HG03432 (cell line): ENCODE results near the gene C1R.
"Not testable (repeated sequence)": the region's sequence is repeated elsewhere in the genome, so short reads cannot be mapped to it uniquely, and the experiment has no call there.

Source experiments
- ATAC-seq: cut with Tn5 transposase; IDR thresholded peaks from one replicate; pipeline ENCODE4 v1.9.1; 2021; ENCODE audit warnings: mild to moderate bottlenecking, moderate library complexity; ENCODE audit not compliant: unreplicated experiment

The C1R gene

DNA sequence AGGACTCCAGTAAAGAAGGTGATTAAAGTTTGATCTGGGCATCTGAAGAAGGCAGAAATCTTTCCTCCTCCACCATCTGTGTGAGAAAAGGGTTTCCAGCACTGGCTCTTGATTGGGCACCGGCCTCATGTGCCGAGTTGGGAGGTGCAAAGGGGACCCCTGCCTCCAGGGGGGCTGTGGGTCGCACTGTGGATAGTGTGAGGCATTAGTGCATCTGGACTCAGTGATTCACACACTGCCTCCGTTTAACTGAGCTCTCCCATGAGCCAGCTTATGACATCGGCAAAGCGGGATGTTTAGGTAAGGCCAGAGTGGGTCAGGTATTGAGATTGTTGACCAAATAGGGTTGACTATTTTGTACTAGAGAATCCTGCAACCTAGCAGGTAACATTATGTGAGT is 22.9 kb downstream of the C1R start:
- ATAC-seq: no peak

DNA sequence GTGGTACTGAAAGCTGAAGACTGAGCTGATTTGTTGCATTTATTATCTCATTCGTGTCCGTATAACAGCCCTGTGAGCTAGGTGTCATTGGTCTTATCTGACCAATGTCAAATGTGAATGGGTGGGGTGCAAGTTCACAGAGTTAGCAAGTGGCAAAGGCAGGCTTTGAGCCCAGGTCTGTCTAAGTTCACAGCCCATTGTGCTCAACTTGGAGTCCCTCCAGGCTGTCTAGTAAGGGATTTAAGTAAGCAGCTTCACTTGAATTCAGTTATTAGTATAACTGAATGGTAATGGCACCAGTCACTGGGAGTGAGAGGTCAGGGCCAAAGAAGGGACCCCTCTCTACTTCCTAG is 23.3 kb downstream of the C1R start:
- no peak for ATAC-seq

DNA sequence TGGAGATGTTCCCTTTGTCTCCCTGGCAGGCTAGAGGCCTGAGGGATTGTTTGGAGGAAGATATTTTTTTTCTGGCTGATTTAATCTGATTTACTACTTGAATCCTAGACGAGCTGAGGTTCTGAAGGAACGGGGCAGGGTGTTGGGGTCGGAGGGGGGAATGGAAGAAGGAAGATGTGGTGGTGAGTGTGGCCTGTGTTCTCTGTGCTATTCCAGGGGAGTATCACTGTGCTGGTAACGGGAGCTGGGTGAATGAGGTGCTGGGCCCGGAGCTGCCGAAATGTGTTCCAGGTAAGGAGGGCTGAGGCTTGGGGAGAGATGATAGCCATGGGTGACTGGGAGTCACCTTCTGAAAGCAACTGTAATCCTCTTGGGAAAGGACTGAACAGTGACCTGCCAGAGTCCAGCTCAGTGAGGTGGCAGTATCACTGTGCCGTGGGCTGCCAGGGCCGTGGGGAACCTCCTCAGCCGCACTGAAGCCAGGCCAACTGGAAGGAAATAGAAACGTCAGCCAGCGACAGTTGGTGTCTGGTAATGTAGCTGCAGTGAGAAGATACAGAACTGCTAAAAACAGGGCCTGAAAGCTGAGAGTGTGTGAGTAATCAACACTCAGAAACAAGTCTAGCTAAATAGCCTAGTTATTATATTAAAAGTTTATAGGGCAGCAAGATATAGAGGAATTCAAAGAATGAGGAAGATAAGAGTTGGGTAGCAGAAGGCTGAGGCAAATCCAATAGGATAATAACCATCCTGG is 23.8 kb downstream of the C1R start:
- ATAC-seq: no peak

GRCh38 chr12:7067096-7067495 is 25.1 kb downstream of the C1R start:
- no peak for ATAC-seq

GRCh38 chr12:7066596-7066995 is 25.6 kb downstream of the C1R start:
- ATAC-seq: no peak

DNA sequence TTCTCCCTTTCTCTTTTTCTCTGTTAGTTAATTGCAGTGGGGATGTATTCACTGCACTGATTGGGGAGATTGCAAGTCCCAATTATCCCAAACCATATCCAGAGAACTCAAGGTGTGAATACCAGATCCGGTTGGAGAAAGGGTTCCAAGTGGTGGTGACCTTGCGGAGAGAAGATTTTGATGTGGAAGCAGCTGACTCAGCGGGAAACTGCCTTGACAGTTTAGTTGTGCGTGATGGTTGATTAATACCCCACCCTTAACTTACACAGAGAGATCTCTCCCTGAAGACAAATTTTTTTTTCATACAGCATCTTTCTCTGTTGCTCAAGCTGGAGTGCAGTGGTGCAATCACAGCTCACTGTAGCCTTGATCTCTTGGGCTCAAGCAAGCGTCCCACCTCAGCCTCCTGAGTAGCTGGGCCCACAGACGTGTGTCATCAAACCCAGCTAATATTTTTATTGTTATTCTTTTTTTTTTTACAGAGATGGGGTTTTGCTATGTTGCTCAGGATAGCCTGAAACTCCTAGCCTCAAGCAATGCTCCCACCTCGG is 27.1 kb downstream of the C1R start:
- no peak for ATAC-seq

GRCh38 chr12:7064516-7064915 is 27.7 kb downstream of the C1R start:
- ATAC-seq: no peak

DNA sequence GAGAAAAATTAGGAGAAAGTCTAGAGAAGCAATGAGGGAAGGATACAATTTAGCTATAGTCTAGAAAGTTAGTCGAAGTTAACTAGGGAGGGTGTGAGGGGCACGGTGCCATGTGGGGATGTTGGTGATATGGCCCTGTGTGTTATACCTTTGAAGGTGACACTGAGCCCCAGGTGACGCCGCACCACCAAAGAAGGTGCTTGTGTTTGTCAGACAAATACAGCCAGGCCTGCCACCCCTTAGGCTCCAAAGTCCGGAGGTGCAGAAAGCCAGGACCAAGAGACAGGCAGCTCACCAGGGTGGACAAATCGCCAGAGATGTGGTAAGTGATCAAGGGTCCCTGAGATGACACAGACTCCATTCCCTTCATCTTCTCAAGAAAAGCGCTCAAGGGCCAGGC is 30.6 kb downstream of the C1R start:
- ATAC-seq: no peak

GRCh38 chr12:7061138-7061537 is 31.1 kb downstream of the C1R start:
- ATAC-seq: no peak

- ATAC-seq: no peak
Observed at GRCh38 chr12:7060353-7060954, 31.8 kb downstream of the C1R start, which contains the start of gene C1S. Gene C1S, plus strand, starts transcription at chr12:7060718. Its CDS starts 1,195 bp downstream, at chr12:7061913.

DNA sequence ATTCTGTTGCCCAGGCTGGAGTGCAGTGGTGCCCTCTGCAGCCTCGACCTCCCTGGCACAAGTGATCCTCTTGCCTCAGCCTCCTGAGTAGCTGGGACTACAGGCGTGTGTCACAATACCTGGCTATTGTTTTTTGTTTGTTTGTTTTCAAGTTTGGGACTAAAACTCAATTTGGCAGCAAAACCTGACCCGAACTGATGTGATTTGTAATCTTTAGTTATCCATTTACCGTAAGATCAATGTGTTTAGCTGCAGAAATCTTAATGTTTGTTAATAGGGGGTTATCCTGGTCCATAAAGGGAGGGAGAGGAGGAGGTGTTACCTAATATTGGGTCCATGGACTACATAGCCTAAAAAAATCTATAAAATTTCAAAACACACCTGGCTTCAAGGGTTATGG is 32.5 kb downstream of the C1R start:
- ATAC-seq: no peak

DNA sequence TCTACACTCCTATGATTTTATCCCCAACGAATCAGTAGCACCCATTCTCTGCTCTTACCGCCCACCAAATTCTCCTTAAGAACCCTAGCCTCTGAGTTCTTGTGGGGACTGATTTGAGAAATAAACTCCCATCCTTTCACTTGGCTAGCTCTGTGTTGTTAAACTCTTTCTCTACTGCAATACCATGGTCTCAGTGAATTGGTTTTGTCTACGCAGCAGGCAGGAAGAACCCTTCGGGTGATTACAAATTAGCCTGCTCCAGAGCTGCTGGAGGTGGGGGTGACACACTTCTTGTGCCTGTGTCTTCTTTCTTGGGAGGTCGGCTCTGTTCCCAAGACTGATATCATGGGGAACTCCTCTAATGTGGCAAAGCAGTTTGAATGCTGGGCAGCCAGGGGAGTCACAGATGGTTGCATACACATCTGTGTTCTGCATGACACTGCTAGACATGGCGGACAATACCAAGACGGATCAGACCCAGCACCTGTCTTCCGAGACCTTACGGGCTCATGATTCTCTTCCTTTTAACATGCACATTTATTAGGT is 33.3 kb downstream of the C1R start:
- ATAC-seq: no peak

DNA sequence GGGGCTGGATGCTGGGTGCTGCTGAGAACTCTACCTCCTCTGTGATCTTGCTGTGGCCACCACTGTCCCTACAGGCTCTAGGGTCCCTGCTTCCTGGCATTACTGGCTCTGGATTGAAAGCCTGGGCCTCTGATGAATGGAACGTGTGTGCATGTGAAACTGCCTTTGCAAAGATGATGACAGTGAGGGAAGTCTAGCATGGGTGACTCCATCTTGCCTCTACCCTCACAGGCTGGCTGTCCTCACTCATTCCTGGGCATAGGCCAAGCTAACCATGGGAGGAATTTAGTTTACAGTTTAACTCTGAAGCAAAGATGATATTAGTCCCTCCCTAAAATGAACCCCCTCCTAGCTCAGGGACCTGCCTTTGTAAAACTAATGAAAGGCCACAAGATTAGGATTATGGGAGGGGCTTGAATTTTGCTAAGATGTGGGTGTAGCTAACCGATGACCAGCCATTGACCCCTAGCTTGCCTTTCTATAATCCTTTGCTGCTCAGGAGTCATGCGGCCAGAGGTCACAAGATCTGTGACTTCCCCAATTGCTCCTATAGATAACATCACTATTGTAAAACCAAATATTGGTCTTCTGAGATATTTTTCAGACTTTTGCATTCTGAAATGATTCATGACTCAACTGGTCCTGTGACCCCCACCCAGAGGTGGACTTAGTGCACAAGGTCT is 33.9 kb downstream of the C1R start:
- ATAC-seq: no peak

- not testable (repeated sequence) for ATAC-seq
Observed at GRCh38 chr12:7055736-7056135, 36.5 kb downstream of the C1R start.

- ATAC-seq: no peak
Observed at GRCh38 chr12:7054925-7055324, 37.3 kb downstream of the C1R start.

DNA sequence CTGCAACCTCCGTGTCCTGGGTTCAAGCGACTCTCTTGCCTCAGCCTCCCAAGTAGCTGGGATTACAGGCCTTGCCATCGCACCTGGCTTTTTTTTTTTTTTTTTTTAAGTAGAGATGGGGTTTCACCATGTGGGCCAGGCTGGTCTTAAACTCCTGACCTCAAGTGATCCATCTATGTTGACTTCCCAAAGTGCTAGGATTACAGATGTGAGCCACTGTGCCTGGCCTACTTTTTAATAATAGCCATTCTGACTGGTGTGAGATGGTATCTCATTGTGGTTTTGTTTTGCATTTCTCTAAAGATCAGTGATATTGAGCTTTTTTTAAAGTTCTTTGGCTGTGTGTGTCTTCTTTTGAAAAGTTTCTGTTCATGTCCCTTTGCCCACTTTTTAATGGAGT is 42.3 kb downstream of the C1R start:
- ATAC-seq: not testable (repeated sequence)

GRCh38 chr12:7049445-7049951 is 42.7 kb downstream of the C1R start:
- ATAC-seq: not testable (repeated sequence)

DNA sequence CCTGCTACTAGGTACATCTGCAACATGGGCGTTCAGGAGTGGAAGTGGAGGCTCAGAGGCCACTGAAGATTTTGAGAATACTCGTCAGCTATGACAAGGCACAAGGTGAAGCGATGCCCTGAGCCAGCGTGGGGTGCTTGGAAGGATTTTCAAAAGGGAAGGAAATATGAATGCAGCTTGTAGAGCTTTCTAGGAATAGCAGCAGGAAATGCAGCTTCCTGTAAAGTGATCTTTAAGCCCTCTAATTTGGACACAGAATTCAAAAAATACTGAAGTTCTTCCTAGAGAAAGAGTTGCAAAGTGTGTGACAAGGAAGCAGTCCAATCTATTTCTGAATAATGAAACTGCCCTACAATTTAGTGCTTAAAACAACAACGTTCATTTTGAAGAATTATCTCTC is 44.9 kb downstream of the C1R start:
- no peak for ATAC-seq

GRCh38 chr12:7046383-7047105 is 45.7 kb downstream of the C1R start:
- ATAC-seq: no peak

DNA sequence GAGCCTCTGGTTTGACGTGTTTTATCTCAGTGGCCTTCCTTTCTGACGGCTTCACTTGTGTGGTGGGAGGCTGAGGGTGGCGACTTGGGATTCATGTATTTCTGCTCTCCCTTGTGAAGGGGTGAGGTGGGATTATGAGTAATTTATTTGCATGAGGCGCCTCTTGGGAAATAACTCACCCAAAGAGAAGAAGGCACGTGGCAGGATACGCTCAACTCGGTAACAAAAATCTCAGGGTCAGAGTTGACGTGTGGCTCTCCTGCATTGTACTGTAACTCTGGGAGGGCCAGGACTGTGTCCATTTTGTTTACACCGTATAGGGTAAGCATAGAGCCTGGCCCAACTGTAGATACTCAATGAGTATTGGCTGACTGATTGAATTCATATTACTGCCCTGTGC is 46.3 kb downstream of the C1R start:
- no peak for ATAC-seq

- no peak for ATAC-seq
Observed at GRCh38 chr12:7042842-7043241, 49.4 kb downstream of the C1R start.
